ENCODE results near the gene PTCD3.

Gene PTCD3

DNA sequence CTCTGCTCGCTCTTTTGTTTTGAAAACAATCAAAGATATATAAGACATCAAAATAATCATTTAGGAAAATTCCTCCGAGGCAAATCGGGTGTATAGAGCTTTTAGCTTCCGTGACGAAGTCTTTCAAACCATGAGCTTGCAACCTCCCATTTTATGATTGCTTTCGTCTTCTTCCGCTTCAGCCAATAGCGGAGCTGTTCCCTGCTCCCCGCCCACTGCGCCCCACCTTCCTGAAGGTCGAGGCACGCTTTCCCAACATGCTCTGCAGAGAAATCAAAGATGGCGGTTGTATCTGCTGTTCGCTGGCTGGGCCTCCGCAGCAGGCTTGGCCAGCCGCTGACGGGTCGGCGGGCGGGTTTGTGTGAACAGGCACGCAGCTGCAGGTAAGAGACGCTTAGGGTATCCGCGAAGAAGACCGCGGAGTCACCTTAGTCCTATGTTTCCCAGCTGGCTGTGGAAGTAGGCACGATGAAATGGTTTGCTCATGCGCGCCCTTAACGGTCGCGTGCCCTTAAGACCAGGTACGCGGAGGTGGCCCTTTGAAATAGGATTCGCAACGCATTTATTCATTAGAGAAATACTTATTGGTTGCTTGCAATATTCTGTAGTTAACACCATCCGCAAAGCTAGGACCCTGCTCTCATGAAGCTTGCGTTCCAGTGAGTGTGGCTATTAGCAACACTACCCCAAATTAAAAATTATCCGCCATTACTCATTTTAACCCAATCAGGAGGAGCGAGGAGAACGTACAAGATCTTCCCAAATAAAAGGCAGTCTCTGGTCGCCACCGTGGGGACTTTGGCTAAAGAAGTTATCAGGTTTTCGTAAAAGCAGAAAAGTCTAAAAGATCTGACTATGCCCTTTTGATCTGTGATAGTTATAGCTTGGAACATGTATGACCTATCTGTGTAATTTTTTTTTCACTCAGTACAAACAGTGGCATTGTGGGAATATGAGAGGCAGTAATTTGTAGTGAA is at the start of gene PTCD3:
TSS of gene PTCD3 (plus strand) at position 267 of the 977 bp plus-strand sequence. CDS start at position 280, 13 bp downstream.
- in situ Hi-C loops (cut with MboI; ENCODE audit: low sequenced_read_pairs): no loop called here

DNA sequence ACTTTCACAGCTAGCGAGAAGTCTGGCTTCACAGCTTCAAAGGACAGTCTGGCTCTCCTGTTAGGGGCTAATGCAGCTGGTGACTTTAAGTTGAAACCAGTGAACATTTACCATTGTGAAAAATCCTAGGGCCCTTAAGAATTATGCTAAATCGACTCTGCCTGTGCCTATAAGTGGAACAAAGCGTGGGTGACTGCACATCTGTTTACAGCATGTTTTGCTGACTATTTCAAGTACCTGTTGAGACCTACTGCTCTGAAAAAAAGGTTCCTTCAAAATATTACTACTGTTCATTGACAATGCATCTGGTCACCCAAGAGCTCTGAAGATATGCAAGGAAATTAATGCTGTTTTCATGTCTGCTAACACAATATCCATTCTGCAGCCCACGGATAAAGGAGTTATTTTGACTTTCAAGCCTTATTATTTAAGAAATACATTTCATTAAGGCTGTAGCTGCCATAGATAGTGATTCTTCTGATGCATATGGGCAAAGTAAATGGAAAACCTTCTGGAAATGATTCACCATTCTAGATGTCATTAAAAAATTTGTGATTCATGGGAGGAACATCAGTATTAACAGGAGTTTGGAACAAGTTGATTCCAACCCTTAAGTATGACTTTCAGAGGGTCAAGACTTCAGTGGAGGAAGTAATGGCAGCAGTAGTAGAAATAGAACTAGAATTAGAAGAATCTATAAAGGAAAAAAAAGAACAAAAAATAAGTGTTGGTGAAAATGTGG is 49.3 kb upstream of the PTCD3 start:
- in situ Hi-C loops (cut with MboI; ENCODE audit: low sequenced_read_pairs): no loop called here

DNA sequence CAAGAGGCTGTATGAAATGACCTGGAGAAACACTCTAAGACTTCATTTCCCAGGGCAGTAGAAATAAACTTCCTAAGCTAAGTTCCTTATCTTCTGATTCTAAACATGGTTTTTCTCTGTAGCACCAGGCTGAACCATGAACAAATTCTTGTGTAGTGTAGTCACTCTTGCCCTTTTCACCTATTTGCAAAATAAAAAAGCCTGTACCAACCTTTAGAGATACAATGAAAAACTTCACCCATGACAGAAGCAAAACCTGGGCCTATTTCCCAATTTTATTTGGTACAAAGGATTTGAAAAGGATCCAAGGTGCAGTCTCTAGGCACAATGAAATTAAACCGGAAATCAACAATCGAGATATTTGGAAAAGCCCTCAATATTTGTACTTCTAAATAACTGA is 44.0 kb upstream of the PTCD3 start:
- in situ Hi-C loops (cut with MboI; ENCODE audit: low sequenced_read_pairs): no loop called here

DNA sequence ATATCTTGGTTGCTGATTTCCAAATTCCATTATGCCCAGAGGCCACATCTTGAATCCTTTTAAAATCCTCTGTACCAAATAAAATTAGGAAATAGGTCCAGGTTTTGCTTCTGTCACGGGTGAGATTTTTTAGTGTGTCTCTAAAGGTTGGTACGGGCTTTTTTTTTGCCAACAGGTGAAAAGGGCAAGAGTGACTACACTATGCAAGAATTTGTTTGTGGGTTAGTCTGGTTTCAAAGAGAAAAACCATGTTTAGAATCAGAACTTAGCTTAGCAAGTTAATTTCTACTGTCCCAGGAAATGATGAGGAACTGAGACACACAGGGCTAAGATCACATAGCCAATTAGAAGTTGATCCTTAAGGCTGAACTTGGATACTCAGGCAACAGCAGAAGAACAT is 42.0 kb upstream of the PTCD3 start:
- in situ Hi-C loops (cut with MboI; ENCODE audit: low sequenced_read_pairs): no loop called here

DNA sequence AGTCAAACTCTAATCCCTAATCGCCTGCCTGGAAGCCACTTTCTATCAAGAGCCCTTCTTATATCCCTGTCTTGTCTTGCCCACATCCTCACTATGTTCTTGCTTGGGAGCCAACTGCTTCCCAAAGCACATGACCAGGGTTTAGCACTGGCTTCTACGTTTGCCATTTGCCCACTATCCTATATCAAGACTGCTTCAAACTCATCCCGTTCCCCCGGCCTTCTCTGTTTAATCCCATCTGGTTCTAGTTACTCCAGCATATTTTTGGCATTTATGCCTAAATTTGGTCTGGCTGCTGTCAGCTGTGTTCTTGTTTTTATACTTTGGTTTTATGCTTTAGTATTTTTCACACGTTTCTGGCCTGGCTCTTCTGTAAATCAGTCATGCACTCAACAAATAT is 40.5 kb upstream of the PTCD3 start:
- in situ Hi-C loops (cut with MboI; ENCODE audit: low sequenced_read_pairs): no loop called here

DNA sequence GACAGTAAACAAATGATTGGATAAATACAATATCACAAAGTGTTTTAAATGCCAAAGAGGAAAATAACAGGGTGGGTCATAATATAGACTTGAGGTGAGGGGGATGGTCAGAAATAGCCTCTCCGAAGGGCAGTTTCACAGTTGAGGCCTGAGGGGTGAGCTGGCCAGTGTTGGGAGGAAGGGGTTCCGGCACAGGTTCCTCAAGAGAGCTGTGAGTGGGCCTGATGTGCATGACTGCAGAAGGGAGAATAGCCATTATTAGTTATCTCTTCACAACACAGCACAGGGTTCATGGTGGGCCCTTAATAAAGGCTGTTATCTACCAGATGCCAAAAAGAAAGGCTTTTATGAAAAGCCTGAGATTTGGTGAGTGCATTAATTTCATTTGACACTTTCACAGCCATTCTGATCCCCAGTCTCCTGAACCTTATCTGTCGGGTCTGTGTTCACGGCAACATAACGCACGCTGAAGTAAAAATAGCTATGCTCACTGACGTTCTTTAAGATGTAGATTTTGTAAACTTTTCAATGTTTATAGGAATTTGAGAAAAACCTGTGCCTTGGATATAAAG is 39.9 kb upstream of the PTCD3 start:
- in situ Hi-C loops (cut with MboI; ENCODE audit: low sequenced_read_pairs): no loop called here

DNA sequence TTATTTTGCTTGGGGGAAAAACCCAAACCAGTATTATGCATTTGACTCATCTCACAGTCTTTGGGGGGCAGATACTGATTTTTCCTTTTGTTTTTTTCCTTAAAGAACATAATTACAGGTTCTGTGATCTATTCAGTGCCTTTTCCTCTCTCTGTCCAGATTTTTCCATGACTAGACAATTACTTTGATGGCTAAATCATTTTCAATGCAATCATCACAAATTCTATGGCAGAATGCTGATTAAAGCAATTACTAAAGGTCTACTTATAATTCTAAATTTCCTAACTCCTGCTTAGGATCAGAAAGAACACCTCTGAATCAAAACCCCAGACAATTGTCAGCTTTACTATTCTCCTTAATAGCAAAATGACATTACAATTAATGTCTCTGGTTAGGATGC is 39.1 kb upstream of the PTCD3 start:
- in situ Hi-C loops (cut with MboI; ENCODE audit: low sequenced_read_pairs): no loop called here

DNA sequence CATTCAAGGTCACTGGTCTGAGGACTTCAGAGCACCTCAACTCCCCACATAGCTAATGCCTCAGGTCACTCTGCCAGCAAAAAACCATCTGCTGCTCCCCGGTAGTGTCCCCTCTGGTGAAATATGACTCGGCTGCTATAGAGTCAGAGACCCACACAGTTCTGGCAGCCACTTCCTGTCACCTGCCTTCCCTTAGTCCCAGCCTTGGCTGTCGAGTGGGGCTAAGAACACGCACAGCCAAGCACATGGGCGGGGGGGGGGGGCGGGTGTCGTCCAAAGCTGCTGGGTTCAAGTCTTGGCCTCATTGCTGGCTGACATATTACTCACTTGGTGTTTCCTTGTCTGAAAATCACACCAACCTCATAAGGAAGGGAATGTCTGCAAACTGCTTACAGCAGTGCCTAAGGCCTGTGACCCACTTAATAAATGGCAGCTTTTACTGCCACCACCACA is 37.9 kb upstream of the PTCD3 start:
- in situ Hi-C loops (cut with MboI; ENCODE audit: low sequenced_read_pairs): no loop called here

DNA sequence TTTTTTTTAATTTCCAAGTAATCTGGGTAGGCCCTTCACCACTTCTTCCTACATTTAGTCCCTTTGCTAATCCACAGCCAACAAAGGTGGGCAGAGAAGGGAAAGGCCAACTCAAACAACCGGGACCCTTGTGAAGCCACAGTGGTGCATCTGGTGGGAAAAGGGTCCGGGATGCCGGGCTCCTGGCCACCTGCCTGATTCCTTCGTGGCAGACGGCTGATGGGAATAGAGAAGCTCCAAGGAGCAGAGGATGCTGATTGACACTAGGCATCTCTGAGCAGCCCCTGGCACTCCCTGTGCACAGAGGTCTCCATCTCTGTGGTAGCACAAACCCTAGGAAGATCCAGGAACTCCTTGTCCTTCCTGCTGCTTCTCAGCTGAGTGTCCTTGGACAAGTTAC is 37.4 kb upstream of the PTCD3 start:
- in situ Hi-C loops (cut with MboI; ENCODE audit: low sequenced_read_pairs): no loop called here

DNA sequence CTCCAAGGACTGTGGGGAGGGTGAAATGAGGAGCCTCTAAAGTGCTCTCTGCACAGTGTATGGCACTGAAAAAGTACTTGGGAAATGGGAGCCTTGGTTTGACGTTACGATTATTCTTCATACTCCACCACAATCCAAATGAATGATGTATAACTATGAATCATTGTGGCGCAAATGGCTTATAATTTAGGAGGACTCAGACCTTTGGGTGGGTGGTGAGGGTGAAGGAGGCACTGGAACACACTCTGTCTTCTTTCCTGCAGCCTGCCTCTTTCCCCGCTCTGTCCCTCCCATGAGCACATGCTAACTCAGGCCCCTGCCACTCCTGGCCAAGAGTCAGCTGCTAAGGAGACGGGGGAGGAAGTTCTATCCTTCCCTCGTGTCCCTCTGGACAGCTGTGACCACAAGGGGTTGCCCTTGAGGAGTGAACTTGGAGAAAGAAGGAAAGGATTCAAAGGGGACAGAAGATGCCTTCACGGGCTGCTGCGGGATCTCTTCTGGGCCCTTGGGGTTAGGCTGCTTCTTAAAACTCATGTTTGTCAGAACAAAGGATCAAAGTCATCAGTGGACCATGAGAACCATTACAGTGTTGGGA is 36.8 kb upstream of the PTCD3 start:
- in situ Hi-C loops (cut with MboI; ENCODE audit: low sequenced_read_pairs): no loop called here

DNA sequence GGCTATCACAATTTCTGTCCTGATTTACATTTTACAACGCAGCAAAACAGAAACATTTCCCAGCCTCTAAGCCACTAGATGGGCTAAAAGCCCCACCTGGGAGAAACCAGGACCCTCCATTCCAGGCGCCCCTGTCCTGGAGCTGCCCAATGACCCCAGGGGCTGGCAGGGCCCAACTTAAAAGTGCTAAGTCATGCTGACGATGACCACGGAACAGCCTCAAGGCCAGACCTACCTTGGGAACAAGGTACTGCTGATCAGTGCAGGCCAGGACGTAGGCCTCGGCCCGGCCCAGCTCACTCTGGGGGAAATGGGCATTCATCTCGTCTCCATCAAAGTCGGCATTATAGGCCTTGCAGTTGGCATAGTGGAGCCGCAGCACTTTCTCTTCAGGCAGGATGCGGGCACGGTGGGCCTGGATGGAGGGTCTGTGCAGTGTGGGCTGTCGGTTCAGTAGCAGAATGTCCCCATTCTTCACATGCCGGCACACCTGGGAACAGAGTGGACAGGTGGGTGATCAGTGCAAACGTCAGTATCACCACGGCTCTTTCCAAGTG is 36.2 kb upstream of the PTCD3 start:
- in situ Hi-C loops (cut with MboI; ENCODE audit: low sequenced_read_pairs): no loop called here

DNA sequence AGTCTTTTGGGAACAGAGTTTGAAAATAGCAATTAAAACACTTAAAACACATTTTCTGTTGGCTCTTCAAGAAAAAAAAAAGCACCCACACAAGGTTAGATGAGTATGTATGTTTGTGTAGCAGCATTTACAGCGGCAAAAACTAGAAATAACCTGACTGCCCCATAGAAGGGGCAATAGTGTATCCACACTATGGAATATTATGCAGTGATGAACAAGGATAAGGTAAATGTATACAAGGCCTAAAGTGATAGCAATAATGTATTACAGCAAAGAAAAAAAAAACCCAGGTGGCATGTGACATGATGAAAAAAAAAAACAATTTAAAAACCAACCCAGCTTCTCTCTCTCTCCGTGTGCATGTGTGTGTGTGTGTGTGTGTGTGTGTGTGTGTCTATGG is 35.2 kb upstream of the PTCD3 start:
- in situ Hi-C loops (cut with MboI; ENCODE audit: low sequenced_read_pairs): no loop called here

DNA sequence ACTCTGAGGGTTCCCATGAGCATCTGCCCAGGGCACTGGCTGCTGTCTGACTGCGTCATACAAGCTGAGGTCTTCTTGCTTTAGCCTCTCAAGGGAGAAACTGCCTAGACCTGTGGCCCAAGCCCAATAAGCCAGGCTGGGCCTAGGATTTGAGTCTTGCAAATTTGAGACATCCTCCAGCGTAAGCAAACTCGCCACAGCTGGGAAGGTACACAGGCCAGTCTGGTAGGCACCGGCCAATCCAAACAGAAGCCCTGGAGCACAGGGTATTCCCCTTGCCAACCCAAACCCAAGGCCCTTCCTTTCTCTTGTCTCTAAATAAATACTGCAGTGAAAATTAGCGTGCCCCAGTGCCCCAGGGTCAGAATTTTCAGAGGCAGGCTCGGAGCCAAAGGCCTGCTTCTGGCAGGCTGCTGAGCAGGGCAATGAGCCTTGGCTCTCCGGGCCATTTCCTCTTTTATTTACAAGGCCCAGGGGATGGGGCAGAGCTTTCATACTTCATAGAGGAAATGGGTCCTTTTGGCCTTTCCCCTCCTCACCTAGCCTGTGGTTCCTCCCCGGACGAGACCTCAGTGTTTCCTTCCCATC is 33.7 kb upstream of the PTCD3 start:
- in situ Hi-C loops (cut with MboI; ENCODE audit: low sequenced_read_pairs): no loop called here

DNA sequence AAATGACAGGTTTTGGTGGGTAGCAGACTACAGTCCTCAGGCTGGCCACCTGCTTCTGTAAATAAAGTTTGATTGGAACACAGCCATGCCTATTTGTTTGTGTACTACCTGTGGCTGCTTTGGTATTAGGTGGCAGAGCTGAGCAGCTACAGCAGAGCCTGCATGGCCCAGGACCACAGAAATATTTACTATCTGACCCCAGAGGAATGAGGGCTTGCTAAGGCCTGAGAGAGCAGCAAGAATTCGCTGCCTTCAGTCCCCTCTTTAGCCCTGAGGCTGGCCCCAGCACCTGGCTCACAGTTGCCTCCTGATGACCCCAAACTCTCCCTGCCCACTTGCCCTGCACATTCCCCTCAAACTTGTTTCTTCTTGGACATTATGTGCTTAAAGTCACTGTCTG is 32.8 kb upstream of the PTCD3 start:
- in situ Hi-C loops (cut with MboI; ENCODE audit: low sequenced_read_pairs): no loop called here

DNA sequence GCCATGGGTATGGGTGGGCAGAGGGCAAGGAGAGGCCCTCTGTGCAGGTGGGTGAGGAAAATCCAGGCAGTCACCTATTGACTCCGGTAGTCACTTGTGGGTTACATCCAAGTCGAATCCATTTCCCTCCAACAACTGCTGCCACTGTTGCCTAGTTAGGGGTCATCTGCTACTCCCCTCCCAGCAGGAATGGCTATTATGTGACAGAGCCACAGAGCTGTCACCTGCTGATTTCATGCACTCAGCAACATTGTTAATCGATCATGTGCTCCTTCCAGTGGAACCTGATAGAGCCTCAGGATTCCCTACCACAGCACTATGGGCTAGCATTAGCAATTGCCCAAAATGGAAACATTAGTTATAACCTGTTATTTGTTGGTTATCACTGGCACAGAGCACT is 31.8 kb upstream of the PTCD3 start:
- in situ Hi-C loops (cut with MboI; ENCODE audit: low sequenced_read_pairs): no loop called here

DNA sequence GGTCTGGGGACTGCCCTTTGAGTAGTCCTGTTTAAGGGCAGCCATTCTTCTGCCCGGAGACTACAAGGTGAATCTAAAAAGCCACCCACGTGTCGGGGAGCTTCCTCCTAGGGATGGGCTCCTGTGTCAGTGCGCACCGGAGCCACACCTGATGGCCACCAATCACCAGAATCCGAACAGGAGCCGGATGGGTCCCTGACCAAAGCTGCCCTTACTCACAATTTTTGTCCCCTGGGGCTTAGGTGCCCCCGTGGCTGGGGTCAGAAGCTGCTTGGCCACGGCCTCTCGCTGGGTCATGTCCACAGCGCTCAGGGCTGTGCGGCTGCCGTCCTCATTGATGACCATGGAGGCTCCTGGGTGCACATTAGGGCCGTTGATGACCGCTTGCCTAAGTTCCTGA is 31.2 kb upstream of the PTCD3 start:
- in situ Hi-C loops (cut with MboI; ENCODE audit: low sequenced_read_pairs): no loop called here

DNA sequence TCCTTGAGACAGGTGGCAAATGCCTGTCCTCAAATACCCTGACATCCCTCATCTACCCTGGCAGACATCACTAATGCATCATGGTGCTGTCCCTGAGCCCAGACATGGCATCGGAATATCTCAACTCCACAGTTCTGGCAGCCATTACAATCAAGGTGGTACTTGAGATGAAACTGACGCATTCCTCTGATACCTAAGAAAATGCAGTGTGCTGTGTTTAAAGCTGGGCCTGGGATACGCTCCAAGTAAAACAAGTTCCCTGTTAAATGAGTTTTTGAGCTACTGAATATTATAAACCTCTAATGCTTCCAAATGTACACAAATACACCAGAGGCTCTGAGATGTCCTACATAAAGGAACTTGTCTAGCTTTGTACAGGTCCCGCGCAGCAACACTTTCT is 30.1 kb upstream of the PTCD3 start:
- in situ Hi-C loops (cut with MboI; ENCODE audit: low sequenced_read_pairs): no loop called here

DNA sequence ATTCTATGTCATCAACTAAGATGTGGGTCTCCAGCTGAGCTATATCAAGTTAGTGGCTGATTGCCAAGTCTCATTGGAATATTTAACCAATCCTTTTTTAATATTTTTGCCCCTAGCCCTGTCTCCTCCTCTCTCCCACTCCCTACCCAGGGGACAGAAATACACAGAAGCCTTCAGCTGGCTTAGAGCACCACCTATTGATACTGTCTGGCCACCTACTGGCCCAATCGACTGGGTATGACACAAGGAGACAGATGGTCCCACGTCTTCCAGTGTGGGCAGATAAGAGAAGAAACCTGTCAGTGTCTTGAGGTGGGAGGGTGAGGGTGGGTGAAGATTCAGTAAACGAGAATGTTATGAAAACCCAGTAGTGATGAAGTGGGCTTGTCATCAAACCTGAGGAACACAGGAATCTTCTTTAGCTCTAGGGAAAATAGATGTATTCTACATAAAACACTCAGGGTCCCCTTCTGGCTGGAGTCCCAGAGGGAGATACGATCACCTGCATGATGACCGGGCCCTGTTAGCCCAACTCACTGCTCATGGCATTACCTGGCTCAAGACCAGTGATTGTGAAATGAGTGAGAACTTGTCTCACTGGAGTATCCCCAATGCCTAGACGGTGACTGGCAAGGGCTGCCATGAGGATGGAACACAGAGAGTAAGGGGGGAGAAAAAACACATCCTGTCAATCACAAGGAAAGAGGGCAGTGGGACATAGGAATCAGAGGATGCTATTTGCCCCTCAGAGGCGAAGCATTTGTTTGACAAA is 27.1 kb upstream of the PTCD3 start:
- in situ Hi-C loops (cut with MboI; ENCODE audit: low sequenced_read_pairs): no loop called here

DNA sequence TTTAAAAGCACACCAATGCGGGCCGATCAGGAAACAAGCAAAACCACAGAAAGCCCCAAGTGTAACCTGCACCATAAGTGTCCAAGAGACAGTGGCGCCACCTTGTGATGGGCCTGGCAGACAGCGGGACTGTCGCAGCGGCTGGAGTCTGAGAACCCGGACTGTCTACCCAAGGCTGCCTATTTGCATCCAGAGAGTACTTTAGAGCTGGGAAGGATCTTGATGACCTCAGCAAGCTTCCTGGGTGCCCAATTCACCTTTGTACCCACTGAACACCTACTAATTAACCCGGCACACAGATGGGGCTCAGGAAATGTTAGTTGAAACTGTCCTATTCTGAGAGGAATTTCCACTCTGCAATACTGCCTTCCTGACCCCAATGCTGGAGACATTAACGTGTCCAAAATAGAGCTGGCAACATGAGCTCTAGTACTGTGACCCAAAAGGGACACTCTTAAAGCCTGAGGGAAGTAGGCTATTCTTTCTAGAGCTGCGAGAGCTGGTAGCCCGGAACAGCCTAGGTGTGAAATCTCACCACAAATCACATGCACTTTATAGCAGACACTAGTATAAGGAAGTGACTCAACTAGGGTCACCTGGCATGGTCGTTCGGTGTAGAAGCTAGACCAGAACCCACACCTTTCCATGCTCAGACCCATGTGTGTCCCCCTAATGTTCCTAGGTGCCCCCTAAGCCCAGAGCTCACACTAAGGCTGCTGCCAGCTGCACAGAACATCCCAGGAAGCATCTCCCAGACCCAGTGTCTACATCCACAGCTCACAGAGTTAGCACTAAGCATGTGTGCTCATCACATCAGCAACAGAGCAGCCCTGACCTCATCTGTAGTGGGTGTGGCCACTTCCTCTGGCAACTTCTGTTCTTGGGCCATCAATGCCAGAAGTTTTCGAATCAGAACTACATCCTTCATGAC is 25.8 kb upstream of the PTCD3 start:
- in situ Hi-C loops (cut with MboI; ENCODE audit: low sequenced_read_pairs): no loop called here
